SK-N-SH (cell line): Measurements from ENCODE around the gene POLR3GL. TPM values are rescaled to one million over a fixed set of nuclear protein-coding genes. Genes with fewer than 3 reads are reported as not detected.

Experiments
- CTCF ChIA-PET: fragments of 300-600, 350-600 bp; formaldehyde crosslinking; extraction: SDS; loops from one replicate; lab custom pipeline; 2021; lab: Yijun Ruan, JAX
- POLR2A ChIA-PET: fragments of 350-600 bp; sonication (Branson Sonifier 250); formaldehyde crosslinking; extraction: SDS; loops from one replicate; lab custom pipeline; 2020; ENCODE audit warnings: antibody characterized with exemption, inconsistent platforms; lab: Yijun Ruan, JAX
- DNase-seq: peaks from one replicate; pipeline ENCODE4 v3.0.0; 2012
- H2AFZ ChIP-seq: fragments of 200-600 bp; sonication (generic); 2 replicates; pipeline ENCODE4 v1.8.1; 2016; ENCODE audit warnings: antibody characterized with exemption, mild to moderate bottlenecking, low read depth
- H3F3A ChIP-seq: fragments of 200-600 bp; sonication (generic); replicated peaks from 2 replicates; pipeline ENCODE3; 2016; ENCODE audit warnings: antibody characterized with exemption, mild to moderate bottlenecking; ENCODE audit not compliant: insufficient read depth
- H3K27ac ChIP-seq, 2 experiments: fragments of 200-500 bp in 1 of 2; fragments of 200-600 bp in 1 of 2; sonication (Bioruptor generic) in 1 of 2; sonication (generic), shearing (Covaris generic) in 1 of 2; 2 replicates each; pipeline versions ENCODE4 v1.5.1 to v1.6.1; 2014 to 2016; ENCODE audit warnings: low read depth in 2 of 2, inconsistent platforms in 1 of 2, low read length in 1 of 2, mild to moderate bottlenecking in 1 of 2, mixed read lengths in 1 of 2
- H3K27me3 ChIP-seq: fragments of 200-600 bp; sonication (generic), shearing (Covaris generic); 2 replicates; pipeline ENCODE4 v1.6.1; 2016; ENCODE audit warnings: mixed run types; ENCODE audit not compliant: insufficient read depth
- H3K36me3 ChIP-seq, 2 experiments: fragments of 200-500 bp in 1 of 2; fragments of 200-600 bp in 1 of 2; sonication (Bioruptor generic) in 1 of 2; sonication (generic) in 1 of 2; replicated peaks in 1 of 2; 2 replicates each; pipeline versions ENCODE3 to v1.5.1; 2014 to 2016; ENCODE audit warnings: low read length in 1 of 2, mild to moderate bottlenecking in 1 of 2; ENCODE audit not compliant: insufficient read depth in 2 of 2, control insufficient read depth in 1 of 2
- H3K4me1 ChIP-seq, 2 experiments: fragments of 200-500 bp in 1 of 2; fragments of 200-600 bp in 1 of 2; sonication (Bioruptor generic) in 1 of 2; sonication (generic), shearing (Covaris generic) in 1 of 2; 2 replicates each; pipeline versions ENCODE4 v1.5.1 to v1.6.1; 2014 to 2016; ENCODE audit warnings: low read depth in 1 of 2, low read length in 1 of 2, mixed run types in 1 of 2; ENCODE audit not compliant: insufficient read depth in 2 of 2, control insufficient read depth in 1 of 2
- H3K4me2 ChIP-seq: fragments of 200-600 bp; sonication (generic), shearing (Covaris generic); 2 replicates; pipeline ENCODE4 v1.6.1; 2017; ENCODE audit warnings: mixed run types
- H3K4me3 ChIP-seq, 2 experiments: fragments of 200-500 bp in 1 of 2; fragments of 200-600 bp in 1 of 2; sonication (Bioruptor generic) in 1 of 2; sonication (generic), shearing (Covaris generic) in 1 of 2; 2 replicates each; pipeline versions ENCODE4 v1.5.1 to v1.8.1; 2014 to 2016; ENCODE audit warnings: low read depth in 2 of 2, inconsistent platforms in 1 of 2, low read length in 1 of 2, mild to moderate bottlenecking in 1 of 2, mixed read lengths in 1 of 2, moderate library complexity in 1 of 2
- H3K79me2 ChIP-seq: fragments of 200-600 bp; sonication (generic); 2 replicates; pipeline ENCODE4 v1.8.1; 2017; ENCODE audit warnings: mild to moderate bottlenecking; ENCODE audit not compliant: insufficient read depth
- H3K9ac ChIP-seq: fragments of 200-600 bp; sonication (generic); 2 replicates; pipeline ENCODE4 v1.6.1; 2017; ENCODE audit warnings: mixed run types
- H3K9me2 ChIP-seq: fragments of 200-600 bp; sonication (generic); 2 replicates; pipeline ENCODE4 v1.6.1; 2017; ENCODE audit warnings: mixed run types
- H3K9me3 ChIP-seq: fragments of 200-600 bp; sonication (generic); 2 replicates; pipeline ENCODE4 v1.6.1; 2017; ENCODE audit warnings: mixed run types, mild to moderate bottlenecking, moderate library complexity
- H4K20me1 ChIP-seq: fragments of 200-600 bp; sonication (generic); 2 replicates; pipeline ENCODE4 v1.6.1; 2017; ENCODE audit warnings: mild to moderate bottlenecking, mixed run types; ENCODE audit not compliant: insufficient read depth
- CHD2 ChIP-seq: fragments of 150-350 bp; IDR thresholded peaks from 2 replicates; pipeline ENCODE4 v1.6.1; 2018; ENCODE audit warnings: low read length; ENCODE audit not compliant: partially characterized antibody
- EZH2phosphoT487 ChIP-seq: fragments of 200-600 bp; sonication (generic); IDR thresholded peaks from 2 replicates; pipeline ENCODE4 v1.6.1; 2017; ENCODE audit warnings: low read depth, mixed run types, mild to moderate bottlenecking, antibody characterized with exemption, moderate library complexity, borderline replicate concordance
- FOXJ3 ChIP-seq: sonication (generic); formaldehyde crosslinking; IDR thresholded peaks from 2 replicates; pipeline ENCODE4 v1.5.1; 2020; ENCODE audit warnings: mild to moderate bottlenecking, missing genetic modification reagents
- IRF3 ChIP-seq: fragments of 150-350 bp; IDR thresholded peaks from 2 replicates; pipeline ENCODE4 v1.6.1; 2016; ENCODE audit warnings: mild to moderate bottlenecking, low read depth, low read length
- JUND ChIP-seq: IDR thresholded peaks from 2 replicates; pipeline ENCODE4 v1.4.0; 2012
- NRF1 ChIP-seq: IDR thresholded peaks from 2 replicates; pipeline ENCODE4 v1.6.1; 2012; ENCODE audit warnings: low read depth, mild to moderate bottlenecking, low read length
- RCOR1 ChIP-seq: fragments of 150-350 bp; IDR thresholded peaks from 2 replicates; pipeline ENCODE4 v1.6.1; 2017; ENCODE audit warnings: antibody characterized with exemption, low read length
- REST ChIP-seq: IDR thresholded peaks from 2 replicates; pipeline ENCODE4 v1.6.1; 2012; ENCODE audit warnings: mild to moderate bottlenecking, low read depth, low read length, moderate library complexity
- RFX5 ChIP-seq: IDR thresholded peaks from 2 replicates; pipeline ENCODE4 v1.6.1; 2012; ENCODE audit warnings: mild to moderate bottlenecking, improper control_type of control experiment, low read length
- RXRA ChIP-seq: IDR thresholded peaks from 2 replicates; pipeline ENCODE4 v1.4.0; 2012; ENCODE audit warnings: low read depth, mild to moderate bottlenecking, borderline replicate concordance
- SIN3A ChIP-seq: IDR thresholded peaks from 2 replicates; pipeline ENCODE4 v1.6.1; 2012; ENCODE audit warnings: low read depth, mild to moderate bottlenecking, low read length, moderate library complexity, borderline replicate concordance
- TCF12 ChIP-seq: IDR thresholded peaks from 2 replicates; pipeline ENCODE4 v1.4.0; 2012
- YY1 ChIP-seq: IDR thresholded peaks from 2 replicates; pipeline ENCODE4 v1.4.0; 2012; ENCODE audit warnings: low read depth, mild to moderate bottlenecking
- WGBS: methylation state at CpG from one replicate; pipeline ENCODE4 v1.1.6; 2017; ENCODE audit warnings: low lambda C conversion rate; 5-methylcytosine and 5-hydroxymethylcytosine counted together
- polyA plus RNA-seq, 3 experiments: library from polyadenylated mRNA; depleted of rRNA; stranded (reverse); fragments of >200 nt; gene quantifications; 2 replicates each; pipeline ENCODE4 v1.2.3, GENCODE V29; 2012
- TF ChIP-seq, protein P1 (sequence below): fragments of 200-600 bp; sonication (generic); IDR thresholded peaks from 2 replicates; pipeline ENCODE4 v1.6.1; 2017; ENCODE audit warnings: antibody characterized with exemption, mild to moderate bottlenecking, moderate library complexity

The POLR3GL gene
- polyA plus RNA-seq, 1 of the 3 experiments (the other 2 are of a cell fraction) = 15.8 TPM

DNA sequence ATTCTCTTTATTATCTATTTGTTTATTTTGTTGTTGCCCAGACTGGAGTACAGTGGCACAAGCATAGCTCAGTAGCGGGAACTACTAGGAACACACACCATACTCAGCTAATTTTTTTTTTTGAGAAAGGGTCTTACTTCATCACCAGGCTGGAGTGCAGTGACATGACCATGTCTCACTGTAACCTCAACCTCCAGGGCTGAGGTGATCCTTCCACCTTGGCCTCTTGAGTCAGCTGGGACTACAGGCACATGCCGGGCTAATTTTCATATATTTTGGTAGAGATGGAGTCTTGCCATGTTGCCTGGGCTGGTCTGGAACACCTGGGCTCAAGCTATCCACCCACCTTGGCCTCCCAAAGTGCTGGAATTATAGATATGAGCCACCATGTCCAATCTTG, 37.2 kb downstream of the POLR3GL start:
- Histone ChIP-seq H3K36me3 (no peaks in the 10 kb centered on the region), H3F3A (no peaks in the 10 kb centered on the region), H3K9ac (no peak overlapping the region), H3K79me2 (no peaks in the 10 kb centered on the region), H4K20me1 (no peaks in the 10 kb centered on the region), H3K4me1 (peaks cover 6 to 20% of the 10 kb centered on the region in 2 experiments; a peak in 3 of 4 replicates), H3K9me2 (no peaks in the 10 kb centered on the region), H3K4me3 (no peak overlapping the region), H3K27ac (no peak overlapping the region), H3K4me2 (no peak overlapping the region), H2AFZ (no peak overlapping the region), H3K9me3 (no peaks in the 10 kb centered on the region), H3K27me3 (no peaks in the 10 kb centered on the region)
- TF ChIP-seq FOXJ3 (CRISPR knock-in tag) (no peak), EZH2phosphoT487 (no peak), NRF1 (no peak), CHD2 (no peak), YY1 (no peak), RCOR1 (no peak), TCF12 (no peak), RXRA (no peak), SIN3A (no peak), RFX5 (no peak), JUND (no peak), REST (no peak), IRF3 (no peak)
- TF ChIP-seq, protein P1, sequence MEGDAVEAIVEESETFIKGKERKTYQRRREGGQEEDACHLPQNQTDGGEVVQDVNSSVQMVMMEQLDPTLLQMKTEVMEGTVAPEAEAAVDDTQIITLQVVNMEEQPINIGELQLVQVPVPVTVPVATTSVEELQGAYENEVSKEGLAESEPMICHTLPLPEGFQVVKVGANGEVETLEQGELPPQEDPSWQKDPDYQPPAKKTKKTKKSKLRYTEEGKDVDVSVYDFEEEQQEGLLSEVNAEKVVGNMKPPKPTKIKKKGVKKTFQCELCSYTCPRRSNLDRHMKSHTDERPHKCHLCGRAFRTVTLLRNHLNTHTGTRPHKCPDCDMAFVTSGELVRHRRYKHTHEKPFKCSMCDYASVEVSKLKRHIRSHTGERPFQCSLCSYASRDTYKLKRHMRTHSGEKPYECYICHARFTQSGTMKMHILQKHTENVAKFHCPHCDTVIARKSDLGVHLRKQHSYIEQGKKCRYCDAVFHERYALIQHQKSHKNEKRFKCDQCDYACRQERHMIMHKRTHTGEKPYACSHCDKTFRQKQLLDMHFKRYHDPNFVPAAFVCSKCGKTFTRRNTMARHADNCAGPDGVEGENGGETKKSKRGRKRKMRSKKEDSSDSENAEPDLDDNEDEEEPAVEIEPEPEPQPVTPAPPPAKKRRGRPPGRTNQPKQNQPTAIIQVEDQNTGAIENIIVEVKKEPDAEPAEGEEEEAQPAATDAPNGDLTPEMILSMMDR = no peak
- 81% methylated on average over 2 of the region's 2 CpGs for WGBS
- POLR2A ChIA-PET = no interaction called here
- no peak for DNase-seq
- CTCF ChIA-PET = interaction anchor here (0.8 to 5.0 kb wide), 4 partner anchors 10 to 46 kb away, joined by 3 to 45 read pairs (median 3); no protein-coding TSS in a partner anchor
